Uterus (tissue), 4 donors: ENCODE results near the gene COL23A1. TPM values are rescaled to one million over a fixed set of nuclear protein-coding genes. Genes with fewer than 3 reads are reported as not detected.

ENCODE experiments used
- DNase-seq, 2 donors: peaks; one replicate each; pipeline ENCODE4 v3.0.0-alpha.2; 2019 to 2020
- H3K27ac ChIP-seq, 2 donors: fragments of 200-600 bp; sonication (generic); 1 replicate in 1 of 2; 2 replicates in 1 of 2; pipeline ENCODE4 v1.5.1; 2016 to 2018
- H3K27me3 ChIP-seq, 2 donors: fragments of 200-600 bp; sonication (generic); one replicate each; pipeline ENCODE4 v1.5.1; 2018 to 2019; ENCODE audit warnings: control low read depth in 1 of 2
- H3K36me3 ChIP-seq, 2 donors: fragments of 200-600 bp; sonication (generic); one replicate each; pipeline ENCODE4 v1.5.1; 2019; ENCODE audit warnings: control low read depth in 1 of 2
- H3K4me1 ChIP-seq, 2 donors: fragments of 200-600 bp; sonication (generic); one replicate each; pipeline ENCODE4 v1.5.1; 2018 to 2019; ENCODE audit warnings: control low read depth in 1 of 2
- H3K4me3 ChIP-seq, 2 donors: fragments of 200-600 bp; sonication (generic); 1 replicate in 1 of 2; 2 replicates in 1 of 2; pipeline ENCODE4 v1.5.1; 2018 to 2019; ENCODE audit warnings: mild to moderate bottlenecking in 1 of 2
- H3K9me3 ChIP-seq, 2 donors: fragments of 200-600 bp; sonication (generic); one replicate each; pipeline ENCODE4 v1.5.1; 2019; ENCODE audit warnings: control low read depth in 1 of 2
- POLR2A ChIP-seq, 2 donors: fragments of 450-650 bp; IDR thresholded peaks; one replicate each; pipeline ENCODE4 v1.6.1; 2016; ENCODE audit warnings: antibody characterized with exemption in 2 of 2, mild to moderate bottlenecking in 1 of 2, moderate library complexity in 1 of 2
- intact Hi-C: fragments of 100-400 bp; cut with DNase I; formaldehyde crosslinking; loops from one replicate; pipeline ENCODE4 v1.15.1; 2023; ENCODE audit warnings: low total_unique reads
- total RNA-seq, 4 donors: library from RNA; depleted of rRNA in 3 of 4; stranded (reverse); fragments of >200 nt in 3 of 4; gene quantifications; one replicate each; pipeline versions ENCODE4 v1.1.0 to v1.2.4, GENCODE V29; 2014 to 2023
- TF ChIP-seq, protein P1 (sequence below), 4 experiments: fragments of 200-600 bp in 2 of 4; fragments of 450-650 bp in 2 of 4; sonication (generic) in 2 of 4; IDR thresholded peaks; one replicate each; pipeline ENCODE4 v1.5.1; 2016 to 2019; ENCODE audit warnings: antibody characterized with exemption in 4 of 4, mild to moderate bottlenecking in 2 of 4, moderate library complexity in 1 of 4
- donor health status: DM: yes; HTN: yes; CAD: no.

Gene COL23A1
- total RNA-seq, 4 donors from 2014 or later, result 0.85 to 7.6 (median 2.0) TPM; not detected in 1

GRCh38 chr5:178581621-178582020 is 8.6 kb downstream of the COL23A1 start:
- H3K9me3 ChIP-seq, result no peaks in the 10 kb centered on the region
- H3K36me3 ChIP-seq, result no peaks in the 10 kb centered on the region
- peaks cover 0 to 4% of the 10 kb centered on the region in 2 donors for H3K27me3 ChIP-seq
- no peaks in the 10 kb centered on the region for H3K4me1 ChIP-seq
- H3K27ac ChIP-seq, result no peak overlapping the region
- no peak overlapping the region for H3K4me3 ChIP-seq
- TF ChIP-seq POLR2A (IDR thresholded peaks at IDR 0.05), result no peak
- TF ChIP-seq, protein P1, sequence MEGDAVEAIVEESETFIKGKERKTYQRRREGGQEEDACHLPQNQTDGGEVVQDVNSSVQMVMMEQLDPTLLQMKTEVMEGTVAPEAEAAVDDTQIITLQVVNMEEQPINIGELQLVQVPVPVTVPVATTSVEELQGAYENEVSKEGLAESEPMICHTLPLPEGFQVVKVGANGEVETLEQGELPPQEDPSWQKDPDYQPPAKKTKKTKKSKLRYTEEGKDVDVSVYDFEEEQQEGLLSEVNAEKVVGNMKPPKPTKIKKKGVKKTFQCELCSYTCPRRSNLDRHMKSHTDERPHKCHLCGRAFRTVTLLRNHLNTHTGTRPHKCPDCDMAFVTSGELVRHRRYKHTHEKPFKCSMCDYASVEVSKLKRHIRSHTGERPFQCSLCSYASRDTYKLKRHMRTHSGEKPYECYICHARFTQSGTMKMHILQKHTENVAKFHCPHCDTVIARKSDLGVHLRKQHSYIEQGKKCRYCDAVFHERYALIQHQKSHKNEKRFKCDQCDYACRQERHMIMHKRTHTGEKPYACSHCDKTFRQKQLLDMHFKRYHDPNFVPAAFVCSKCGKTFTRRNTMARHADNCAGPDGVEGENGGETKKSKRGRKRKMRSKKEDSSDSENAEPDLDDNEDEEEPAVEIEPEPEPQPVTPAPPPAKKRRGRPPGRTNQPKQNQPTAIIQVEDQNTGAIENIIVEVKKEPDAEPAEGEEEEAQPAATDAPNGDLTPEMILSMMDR (IDR thresholded peaks at IDR 0.05), result no peak
- intact Hi-C loops, result no loop called here
- DNase-seq, result no peak

DNA sequence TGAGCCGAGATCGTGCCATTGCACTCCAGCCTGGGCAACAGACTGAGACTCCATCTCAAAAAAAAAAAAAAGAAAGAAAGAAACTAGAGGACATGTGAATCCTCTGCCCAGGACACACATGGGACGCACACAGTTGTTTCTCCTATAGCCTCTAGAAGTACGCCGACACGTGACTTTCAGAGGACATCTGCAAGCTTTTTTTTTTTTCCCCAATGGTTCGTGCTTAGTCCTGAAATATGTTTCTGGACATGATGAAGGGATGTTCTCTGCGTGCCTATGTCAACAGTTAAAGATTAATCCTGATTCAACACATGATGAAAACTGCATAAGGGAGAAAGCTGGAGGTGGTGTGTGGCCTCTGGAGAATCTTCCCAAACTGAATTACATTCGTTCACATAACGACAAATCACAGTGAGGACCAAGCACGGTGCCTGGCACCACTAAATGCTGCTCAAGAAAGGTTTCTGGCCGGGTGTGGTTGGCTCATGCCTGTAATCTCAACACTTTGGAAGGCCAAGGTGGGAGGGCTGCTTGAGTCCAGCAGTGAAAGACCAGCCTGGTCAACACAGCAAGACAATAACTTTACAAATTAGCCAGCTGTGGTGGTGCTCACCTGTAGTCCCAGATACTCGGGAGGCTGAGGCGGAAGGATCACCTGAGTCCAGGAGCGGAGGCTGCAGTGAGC is 9.8 kb downstream of the COL23A1 start:
- intact Hi-C loops, result no loop called here
- Histone ChIP-seq H3K27ac (no peak overlapping the region), H3K36me3 (no peaks in the 10 kb centered on the region), H3K4me3 (no peak overlapping the region), H3K27me3 (peaks cover 0 to 4% of the 10 kb centered on the region in 2 donors), H3K9me3 (no peaks in the 10 kb centered on the region), H3K4me1 (no peaks in the 10 kb centered on the region)
- no peak for DNase-seq
- TF ChIP-seq POLR2A (IDR thresholded peaks at IDR 0.05), result no peak
- TF ChIP-seq, protein P1 (IDR thresholded peaks at IDR 0.05), result no peak

DNA sequence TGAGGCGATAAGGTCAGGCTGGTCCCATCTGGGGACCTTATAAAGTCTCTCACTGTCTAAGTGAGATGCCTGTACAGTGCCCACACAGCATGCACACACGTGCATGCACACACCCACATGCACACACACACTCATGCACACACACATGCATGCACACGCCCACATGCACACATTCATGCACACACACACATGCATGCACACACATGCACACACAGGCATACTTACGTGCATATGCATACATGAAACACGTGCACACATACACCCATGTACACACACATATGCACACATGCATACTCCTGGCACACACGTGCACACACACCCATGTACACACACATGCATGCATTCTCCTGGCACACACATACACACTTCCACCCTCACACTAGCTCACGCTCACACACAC is 12.2 kb downstream of the COL23A1 start:
- intact Hi-C loops, result no loop called here
- H3K27me3 ChIP-seq, result peaks cover 0 to 4% of the 10 kb centered on the region in 2 donors
- H3K36me3 ChIP-seq, result no peaks in the 10 kb centered on the region
- no peak for TF ChIP-seq POLR2A (IDR thresholded peaks at IDR 0.05)
- TF ChIP-seq, protein P1 (IDR thresholded peaks at IDR 0.05), result no peak
- no peaks in the 10 kb centered on the region for H3K4me1 ChIP-seq
- no peak overlapping the region for H3K4me3 ChIP-seq
- no peak for DNase-seq
- no peaks in the 10 kb centered on the region for H3K9me3 ChIP-seq
- H3K27ac ChIP-seq, result no peak overlapping the region

DNA sequence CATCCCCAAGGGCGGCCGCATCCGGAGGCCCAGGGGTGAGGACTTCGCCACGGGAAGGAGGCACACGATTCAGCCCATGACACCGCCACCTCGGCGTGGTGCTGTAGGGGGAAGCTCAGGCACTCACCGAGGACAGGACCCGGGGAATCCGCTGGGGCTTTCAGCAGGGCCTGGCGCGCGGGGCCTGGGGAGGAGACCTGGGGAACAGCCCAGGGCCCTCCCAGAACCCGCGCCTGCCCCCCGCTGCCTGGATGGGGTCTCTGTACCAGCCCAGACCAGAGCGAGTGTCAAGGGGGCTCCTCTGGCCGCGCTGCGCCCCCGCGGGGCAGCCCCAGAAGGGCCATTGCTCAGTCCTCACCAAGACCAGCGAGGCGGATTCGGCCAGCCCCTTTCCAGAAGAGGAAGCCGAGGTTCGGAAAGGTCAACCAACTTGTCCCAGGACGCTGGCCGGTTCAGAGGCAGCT is 12.8 kb downstream of the COL23A1 start:
- H3K36me3 ChIP-seq, result no peaks in the 10 kb centered on the region
- DNase-seq, result no peak
- H3K9me3 ChIP-seq, result peaks cover 0 to 2% of the 10 kb centered on the region in 2 donors
- H3K4me1 ChIP-seq, result no peaks in the 10 kb centered on the region
- H3K4me3 ChIP-seq, result no peak overlapping the region
- TF ChIP-seq POLR2A (IDR thresholded peaks at IDR 0.05), result no peak
- TF ChIP-seq, protein P1 (IDR thresholded peaks at IDR 0.05), result no peak
- peaks cover 0 to 4% of the 10 kb centered on the region in 2 donors for H3K27me3 ChIP-seq
- intact Hi-C loops, result no loop called here
- H3K27ac ChIP-seq, result no peak overlapping the region

- H3K36me3 ChIP-seq, result no peaks in the 10 kb centered on the region
- no peak for DNase-seq
- H3K27ac ChIP-seq, result no peak overlapping the region
- no peak overlapping the region for H3K4me3 ChIP-seq
- no peaks in the 10 kb centered on the region for H3K4me1 ChIP-seq
- H3K9me3 ChIP-seq, result peaks cover 0 to 4% of the 10 kb centered on the region in 2 donors
- intact Hi-C loops, result no loop called here
- peaks cover 0 to 4% of the 10 kb centered on the region in 2 donors for H3K27me3 ChIP-seq
- no peak for TF ChIP-seq POLR2A (IDR thresholded peaks at IDR 0.05)
- TF ChIP-seq, protein P1 (IDR thresholded peaks at IDR 0.05), result no peak
Observed at GRCh38 chr5:178576591-178577351, 13.4 kb downstream of the COL23A1 start.
